WERI-Rb-1 (cell line): ENCODE results near the gene FOXO4.
"Not testable (repeated sequence)": the region's sequence is repeated elsewhere in the genome, so short reads cannot be mapped to it uniquely, and the experiment has no call there.

ENCODE experiments used
- DNase-seq: peaks from one replicate; pipeline ENCODE4 v3.0.0-alpha.2; 2020
- H3K27ac ChIP-seq: fragments of 250-450 bp; sonication (Bioruptor Pico); 2 replicates; pipeline ENCODE4 v1.5.1; 2020; ENCODE audit warnings: mild to moderate bottlenecking, moderate library complexity
- H3K27me3 ChIP-seq: fragments of 250-450 bp; sonication (Bioruptor Pico); 2 replicates; pipeline ENCODE4 v1.5.1; 2021; ENCODE audit warnings: mild to moderate bottlenecking, low read depth, moderate library complexity; ENCODE audit not compliant: insufficient read depth, severe bottlenecking
- H3K36me3 ChIP-seq: fragments of 250-450 bp; sonication (Bioruptor Pico); 2 replicates; pipeline ENCODE4 v1.5.1; 2020; ENCODE audit warnings: mild to moderate bottlenecking, moderate library complexity
- H3K4me3 ChIP-seq: 2 replicates; pipeline ENCODE4 v1.5.1; 2011; ENCODE audit warnings: low read depth, mild to moderate bottlenecking, control low read depth, low read length
- H3K9me3 ChIP-seq: fragments of 250-450 bp; sonication (Bioruptor Pico); 2 replicates; pipeline ENCODE4 v1.5.1; 2021; ENCODE audit warnings: mild to moderate bottlenecking, moderate library complexity; ENCODE audit not compliant: severe bottlenecking
- CTCF ChIP-seq: IDR thresholded peaks from 2 replicates; pipeline ENCODE4 v1.5.1; 2011; ENCODE audit warnings: low read depth, mild to moderate bottlenecking, control low read depth, inconsistent platforms, low read length

Gene FOXO4

GRCh38 chrX:71095555-71095980 is at the start of gene FOXO4:
FOXO4 (plus strand) TSS chrX:71095851; CDS start chrX:71096529, 678 bp downstream.
- H3K9me3 ChIP-seq: no peaks in the 10 kb centered on the region
- H3K27me3 ChIP-seq: peaks cover 35% of the 10 kb centered on the region
- H3K27ac ChIP-seq: no peak within 1 kb of the TSS
- H3K36me3 ChIP-seq: no peaks in the 10 kb centered on the region
- peak within 1 kb of the TSS; percentile 65 for H3K4me3 ChIP-seq
- no peak for TF ChIP-seq CTCF
- DNase-seq: peak; percentile 91

GRCh38 chrX:71047891-71048290 is 47.8 kb upstream of the FOXO4 start:
- not testable (repeated sequence) for DNase-seq, H3K36me3 ChIP-seq, H3K9me3 ChIP-seq, H3K27ac ChIP-seq, H3K27me3 ChIP-seq, H3K4me3 ChIP-seq

GRCh38 chrX:71052721-71053120 is 42.9 kb upstream of the FOXO4 start:
- H3K27me3 ChIP-seq: no peaks in the 10 kb centered on the region
- no peak overlapping the region for H3K27ac ChIP-seq
- H3K4me3 ChIP-seq: no peak overlapping the region
- TF ChIP-seq CTCF: no peak
- no peaks in the 10 kb centered on the region for H3K9me3 ChIP-seq
- no peaks in the 10 kb centered on the region for H3K36me3 ChIP-seq
- DNase-seq: no peak

- no peaks in the 10 kb centered on the region for H3K36me3 ChIP-seq
- DNase-seq: no peak
- H3K4me3 ChIP-seq: no peak overlapping the region
- no peaks in the 10 kb centered on the region for H3K9me3 ChIP-seq
- no peak for TF ChIP-seq CTCF
- H3K27ac ChIP-seq: no peak overlapping the region
- H3K27me3 ChIP-seq: no peaks in the 10 kb centered on the region
Measured at GRCh38 chrX:71053217-71053621, 42.4 kb upstream of the FOXO4 start.

GRCh38 chrX:71056867-71057266 is 38.8 kb upstream of the FOXO4 start:
- no peak for TF ChIP-seq CTCF

GRCh38 chrX:71057848-71058530 is 37.7 kb upstream of the FOXO4 start:
- DNase-seq: no peak
- Histone ChIP-seq H3K27ac (no peak overlapping the region), H3K9me3 (no peaks in the 10 kb centered on the region), H3K4me3 (no peak overlapping the region), H3K27me3 (no peaks in the 10 kb centered on the region), H3K36me3 (peaks cover 3% of the 10 kb centered on the region; the same call in 1 of the 2 replicates)
- TF ChIP-seq CTCF: no peak

More at GRCh38 chrX:71056867-71057266, 38.8 kb upstream of the FOXO4 start:
- no peak overlapping the region for H3K4me3 ChIP-seq
- H3K27me3 ChIP-seq: no peaks in the 10 kb centered on the region
- H3K9me3 ChIP-seq: no peaks in the 10 kb centered on the region
- H3K36me3 ChIP-seq: peaks cover 3% of the 10 kb centered on the region; the same call in 1 of the 2 replicates
- H3K27ac ChIP-seq: no peak overlapping the region
- DNase-seq: no peak
